Stimulated activated naive CD8-positive, alpha-beta T cell treated with anti-CD3 and anti-CD28 coated beads, Interleukin-15, Interleukin-2, amounts not matched to agents 100 U/mL and 50 U/mL, for 24 hours (primary cell): ENCODE measurements around the gene ENOX1.

Experiments
- ATAC-seq: fragments of 150-1000 bp; cut with Tn5 transposase; one replicate; pipeline ENCODE4 v1.10.0; 2021
- DNase-seq: peaks from one replicate; pipeline ENCODE4 v3.0.0; 2021

Gene ENOX1

GRCh38 chr13:43608400-43609137 lies 178.2 kb downstream of the ENOX1 start:
- DNase-seq (no peak), ATAC-seq (no peak)

- ATAC-seq = no peak
- DNase-seq = no peak
Observed at GRCh38 chr13:43597599-43597945, 189.2 kb downstream of the ENOX1 start.

GRCh38 chr13:43596924-43597598 lies 189.7 kb downstream of the ENOX1 start:
- no peak for DNase-seq
- no peak for ATAC-seq

GRCh38 chr13:43596006-43596405 lies 190.8 kb downstream of the ENOX1 start:
- DNase-seq (no peak), ATAC-seq (no peak)

GRCh38 chr13:43587376-43587775 lies 199.4 kb downstream of the ENOX1 start:
- no peak for ATAC-seq
- DNase-seq = no peak

GRCh38 chr13:43584751-43585150 lies 202.0 kb downstream of the ENOX1 start:
- ATAC-seq = no peak
- no peak for DNase-seq

- ATAC-seq (no peak), DNase-seq (no peak)
Observed at GRCh38 chr13:43583321-43583720, 203.5 kb downstream of the ENOX1 start.

- DNase-seq = no peak
- ATAC-seq = no peak
Observed at GRCh38 chr13:43580280-43580679, 206.5 kb downstream of the ENOX1 start.

- ATAC-seq (no peak), DNase-seq (no peak)
Observed at GRCh38 chr13:43579321-43579720, 207.5 kb downstream of the ENOX1 start.

GRCh38 chr13:43574605-43575004 lies 212.2 kb downstream of the ENOX1 start:
- ATAC-seq (no peak), DNase-seq (no peak)

GRCh38 chr13:43573802-43574514 lies 212.8 kb downstream of the ENOX1 start:
- no peak for DNase-seq
- no peak for ATAC-seq

- no peak for ATAC-seq
- no peak for DNase-seq
Observed at GRCh38 chr13:43573361-43573740, 213.4 kb downstream of the ENOX1 start.

GRCh38 chr13:43572656-43573360 lies 214.0 kb downstream of the ENOX1 start:
- ATAC-seq = no peak
- DNase-seq = no peak

- no peak for ATAC-seq
- DNase-seq = no peak
Observed at GRCh38 chr13:43569658-43570057, 217.1 kb downstream of the ENOX1 start.

GRCh38 chr13:43567608-43568007 lies 219.2 kb downstream of the ENOX1 start:
- no peak for ATAC-seq

GRCh38 chr13:43564952-43565351 lies 221.8 kb downstream of the ENOX1 start:
- DNase-seq (no peak), ATAC-seq (no peak)

More at GRCh38 chr13:43567608-43568007, 219.2 kb downstream of the ENOX1 start:
- no peak for DNase-seq

GRCh38 chr13:43561081-43561480 lies 225.7 kb downstream of the ENOX1 start:
- DNase-seq = no peak
- no peak for ATAC-seq

GRCh38 chr13:43558939-43559338 lies 227.8 kb downstream of the ENOX1 start:
- ATAC-seq (no peak), DNase-seq (no peak)

- no peak for ATAC-seq
- DNase-seq = no peak
Observed at GRCh38 chr13:43558326-43558725, 228.4 kb downstream of the ENOX1 start.

- ATAC-seq = no peak
- no peak for DNase-seq
Observed at GRCh38 chr13:43555667-43556066, 231.1 kb downstream of the ENOX1 start.

GRCh38 chr13:43551897-43552456 lies 234.8 kb downstream of the ENOX1 start:
- no peak for ATAC-seq
- no peak for DNase-seq

GRCh38 chr13:43546816-43547215 lies 240.0 kb downstream of the ENOX1 start:
- ATAC-seq (no peak), DNase-seq (no peak)
